HG03108 (cell line): ENCODE data around the gene ATP6V1G2.
A peak's percentile ranks its signal among the peaks of the same experiment; 100 is the strongest.

Source experiments
- ATAC-seq: cut with Tn5 transposase; IDR thresholded peaks from one replicate; pipeline ENCODE4 v1.9.1; 2021; ENCODE audit warnings: moderate library complexity; ENCODE audit not compliant: unreplicated experiment

Gene ATP6V1G2

GRCh38 chr6:31548544-31548873 lies 2.1 kb upstream of the ATP6V1G2 start:
- ATAC-seq, result no peak

GRCh38 chr6:31547727-31548543 lies 1.5 kb upstream of the ATP6V1G2 start:
- ATAC-seq, result no peak

- peak; percentile 54 for ATAC-seq
Observed at GRCh38 chr6:31546958-31547726, 734 bp upstream of the ATP6V1G2 start, which contains the start of gene NFKBIL1. Gene NFKBIL1, plus strand, starts transcription at chr6:31547608. Its CDS starts 87 bp downstream, at chr6:31547695.

GRCh38 chr6:31545291-31545690 lies 1.1 kb downstream of the ATP6V1G2 start:
- ATAC-seq, result no peak

- ATAC-seq, result no peak
Observed at GRCh38 chr6:31544676-31545075, 1.7 kb downstream of the ATP6V1G2 start.

- no peak for ATAC-seq
Observed at GRCh38 chr6:31543639-31544038, 2.8 kb downstream of the ATP6V1G2 start.

GRCh38 chr6:31541658-31542521 lies 4.5 kb downstream of the ATP6V1G2 start, which contains the start of gene DDX39B:
Gene DDX39B, minus strand, starts transcription at chr6:31542003. Its CDS starts 1,471 bp downstream, at chr6:31540532.
- peak; percentile 41 for ATAC-seq

- no peak for ATAC-seq
Observed at GRCh38 chr6:31541059-31541657, 5.2 kb downstream of the ATP6V1G2 start.

GRCh38 chr6:31540640-31541039 lies 5.8 kb downstream of the ATP6V1G2 start:
- no peak for ATAC-seq

GRCh38 chr6:31538805-31539400 lies 7.5 kb downstream of the ATP6V1G2 start:
- no peak for ATAC-seq

GRCh38 chr6:31535538-31536324 lies 10.7 kb downstream of the ATP6V1G2 start:
- no peak for ATAC-seq

- no peak for ATAC-seq
Observed at GRCh38 chr6:31534521-31535040, 11.8 kb downstream of the ATP6V1G2 start.

- no peak for ATAC-seq
Observed at GRCh38 chr6:31534011-31534410, 12.4 kb downstream of the ATP6V1G2 start.

- no peak for ATAC-seq
Observed at GRCh38 chr6:31533455-31533841, 13.0 kb downstream of the ATP6V1G2 start.

GRCh38 chr6:31532644-31533454 lies 13.6 kb downstream of the ATP6V1G2 start:
- ATAC-seq, result no peak

- no peak for ATAC-seq
Observed at GRCh38 chr6:31531771-31532643, 14.4 kb downstream of the ATP6V1G2 start.

- no peak for ATAC-seq
Observed at GRCh38 chr6:31531162-31531561, 15.2 kb downstream of the ATP6V1G2 start.
